Memory B cell (primary cell): ENCODE data around the gene MIGA2.
A peak's percentile ranks its signal among the peaks of the same experiment; 100 is the strongest.

Experiments
- ATAC-seq: fragments of 150-1000 bp; cut with Tn5 transposase; 2 replicates; pipeline ENCODE4 v1.10.0; 2021; ENCODE audit warnings: low read depth, mild to moderate bottlenecking, moderate library complexity
- DNase-seq, 2 donors: peaks; one replicate each; pipeline ENCODE4 v3.0.0; 2022; ENCODE audit warnings: low spot score in 2 of 2
- H3K27ac Mint-ChIP-seq: one replicate; pipeline ENCODE4 v1.8.0; 2022; ENCODE audit warnings: mild to moderate bottlenecking, moderate library complexity, mixed read lengths
- H3K27me3 Mint-ChIP-seq: one replicate; pipeline ENCODE4 v1.8.0; 2022; ENCODE audit warnings: mixed read lengths
- H3K36me3 Mint-ChIP-seq: one replicate; pipeline ENCODE4 v1.8.0; 2022; ENCODE audit warnings: mild to moderate bottlenecking, mixed read lengths
- H3K4me1 Mint-ChIP-seq: one replicate; pipeline ENCODE4 v1.8.0; 2022; ENCODE audit warnings: mixed read lengths
- H3K4me3 Mint-ChIP-seq: one replicate; pipeline ENCODE4 v1.8.0; 2022; ENCODE audit warnings: mild to moderate bottlenecking, moderate library complexity, mixed read lengths
- H3K9me3 Mint-ChIP-seq: one replicate; pipeline ENCODE4 v1.8.0; 2022; ENCODE audit warnings: mixed read lengths

Gene MIGA2

GRCh38 chr9:129078691-129079503, 42.5 kb downstream of the MIGA2 start:
- peak overlapping the region; percentile 80 for H3K4me3 Mint-ChIP-seq
- H3K27me3 Mint-ChIP-seq = no peaks in the 10 kb centered on the region
- no peaks in the 10 kb centered on the region for H3K36me3 Mint-ChIP-seq
- DNase-seq (no peak), ATAC-seq (no peak)
- no peaks in the 10 kb centered on the region for H3K9me3 Mint-ChIP-seq
- no peak overlapping the region for H3K27ac Mint-ChIP-seq
- H3K4me1 Mint-ChIP-seq = peaks cover 15% of the 10 kb centered on the region

- Mint-ChIP-seq H3K36me3 (no peaks in the 10 kb centered on the region), H3K27me3 (no peaks in the 10 kb centered on the region), H3K4me1 (peaks cover 15% of the 10 kb centered on the region)
Observed at GRCh38 chr9:129079829-129080228, 43.4 kb downstream of the MIGA2 start.

GRCh38 chr9:129080298-129080600, 43.8 kb downstream of the MIGA2 start:
- Mint-ChIP-seq H3K4me1 (peaks cover 15% of the 10 kb centered on the region), H3K27me3 (no peaks in the 10 kb centered on the region), H3K27ac (no peak overlapping the region), H3K36me3 (peaks cover 3% of the 10 kb centered on the region), H3K4me3 (peak overlapping the region; percentile 80), H3K9me3 (no peaks in the 10 kb centered on the region)
- no peak for DNase-seq
- no peak for ATAC-seq

More at GRCh38 chr9:129079829-129080228, 43.4 kb downstream of the MIGA2 start:
- Mint-ChIP-seq H3K27ac (no peak overlapping the region), H3K9me3 (no peaks in the 10 kb centered on the region), H3K4me3 (peak overlapping the region; percentile 80)
- DNase-seq (no peak), ATAC-seq (no peak)

- ATAC-seq (peak; percentile 89), DNase-seq (peak; percentile 96 to 97)
- Mint-ChIP-seq H3K27me3 (no peaks in the 10 kb centered on the region), H3K36me3 (peaks cover 3% of the 10 kb centered on the region), H3K4me1 (peaks cover 15% of the 10 kb centered on the region), H3K27ac (peak within 1 kb of the TSS; percentile 10), H3K4me3 (peak within 1 kb of the TSS; percentile 80), H3K9me3 (no peaks in the 10 kb centered on the region)
Observed at GRCh38 chr9:129080601-129081387, 44.4 kb downstream of the MIGA2 start, which contains the start of gene DOLPP1. DOLPP1 (plus strand) TSS chr9:129081111; CDS start chr9:129081132, 21 bp downstream.

- no peaks in the 10 kb centered on the region for H3K27me3 Mint-ChIP-seq
- no peaks in the 10 kb centered on the region for H3K9me3 Mint-ChIP-seq
- H3K4me1 Mint-ChIP-seq = peaks cover 15% of the 10 kb centered on the region
- ATAC-seq = no peak
- no peak for DNase-seq
- peaks cover 3% of the 10 kb centered on the region for H3K36me3 Mint-ChIP-seq
- H3K4me3 Mint-ChIP-seq = peak overlapping the region; percentile 80
- H3K27ac Mint-ChIP-seq = peak overlapping the region; percentile 10
Observed at GRCh38 chr9:129081388-129081904, 45.0 kb downstream of the MIGA2 start.

GRCh38 chr9:129084087-129084486, 47.7 kb downstream of the MIGA2 start:
- Mint-ChIP-seq H3K4me3 (no peak overlapping the region), H3K27me3 (no peaks in the 10 kb centered on the region), H3K36me3 (peaks cover 5% of the 10 kb centered on the region), H3K27ac (no peak overlapping the region), H3K9me3 (no peaks in the 10 kb centered on the region), H3K4me1 (peaks cover 11% of the 10 kb centered on the region)
- ATAC-seq = no peak
- no peak for DNase-seq

GRCh38 chr9:129089246-129089645, 52.8 kb downstream of the MIGA2 start:
- no peak for ATAC-seq
- Mint-ChIP-seq H3K4me1 (no peaks in the 10 kb centered on the region), H3K4me3 (no peak overlapping the region), H3K27me3 (no peaks in the 10 kb centered on the region), H3K27ac (no peak overlapping the region), H3K36me3 (peaks cover 5% of the 10 kb centered on the region), H3K9me3 (no peaks in the 10 kb centered on the region)
- DNase-seq = no peak

GRCh38 chr9:129093602-129094386, 57.4 kb downstream of the MIGA2 start:
- Mint-ChIP-seq H3K27me3 (no peaks in the 10 kb centered on the region), H3K27ac (no peak overlapping the region), H3K36me3 (no peaks in the 10 kb centered on the region), H3K4me3 (no peak overlapping the region), H3K4me1 (no peaks in the 10 kb centered on the region), H3K9me3 (no peaks in the 10 kb centered on the region)
- DNase-seq (no peak), ATAC-seq (no peak)

- Mint-ChIP-seq H3K27me3 (no peaks in the 10 kb centered on the region), H3K27ac (no peak overlapping the region), H3K36me3 (no peaks in the 10 kb centered on the region), H3K4me1 (no peaks in the 10 kb centered on the region), H3K9me3 (no peaks in the 10 kb centered on the region), H3K4me3 (no peak overlapping the region)
- DNase-seq = no peak
- no peak for ATAC-seq
Observed at GRCh38 chr9:129094387-129095169, 58.2 kb downstream of the MIGA2 start.

- H3K27ac Mint-ChIP-seq = no peak overlapping the region
- no peaks in the 10 kb centered on the region for H3K4me1 Mint-ChIP-seq
- H3K9me3 Mint-ChIP-seq = no peaks in the 10 kb centered on the region
- ATAC-seq = no peak
- no peaks in the 10 kb centered on the region for H3K27me3 Mint-ChIP-seq
- no peak for DNase-seq
- H3K4me3 Mint-ChIP-seq = no peak overlapping the region
- no peaks in the 10 kb centered on the region for H3K36me3 Mint-ChIP-seq
Observed at GRCh38 chr9:129095170-129095667, 58.8 kb downstream of the MIGA2 start.

GRCh38 chr9:129095908-129096307, 59.5 kb downstream of the MIGA2 start:
- peaks cover 2% of the 10 kb centered on the region for H3K27me3 Mint-ChIP-seq
- H3K4me3 Mint-ChIP-seq = no peak overlapping the region
- DNase-seq (no peak), ATAC-seq (no peak)
- H3K36me3 Mint-ChIP-seq = no peaks in the 10 kb centered on the region
- no peaks in the 10 kb centered on the region for H3K9me3 Mint-ChIP-seq
- H3K4me1 Mint-ChIP-seq = no peaks in the 10 kb centered on the region
- no peak overlapping the region for H3K27ac Mint-ChIP-seq

GRCh38 chr9:129097671-129098306, 61.4 kb downstream of the MIGA2 start:
- Mint-ChIP-seq H3K4me1 (peaks cover 2% of the 10 kb centered on the region), H3K27ac (no peak overlapping the region), H3K4me3 (no peak overlapping the region), H3K27me3 (peaks cover 2% of the 10 kb centered on the region), H3K36me3 (no peaks in the 10 kb centered on the region), H3K9me3 (no peaks in the 10 kb centered on the region)
- ATAC-seq = no peak
- no peak for DNase-seq

- Mint-ChIP-seq H3K4me1 (peaks cover 2% of the 10 kb centered on the region), H3K9me3 (no peaks in the 10 kb centered on the region), H3K4me3 (no peak overlapping the region), H3K36me3 (no peaks in the 10 kb centered on the region), H3K27me3 (peaks cover 2% of the 10 kb centered on the region), H3K27ac (no peak overlapping the region)
- ATAC-seq (no peak), DNase-seq (no peak)
Observed at GRCh38 chr9:129098328-129098727, 61.9 kb downstream of the MIGA2 start.
